GM19035 (cell line): Measurements from ENCODE around the gene GTF2F1.
"Not testable (repeated sequence)": the region's sequence is repeated elsewhere in the genome, so short reads cannot be mapped to it uniquely, and the experiment has no call there.

ENCODE experiments used
- ATAC-seq: cut with Tn5 transposase; IDR thresholded peaks from one replicate; pipeline ENCODE4 v1.9.1; 2021; ENCODE audit not compliant: unreplicated experiment

The GTF2F1 gene

GRCh38 chr19:6417713-6418561 is 25.0 kb upstream of the GTF2F1 start:
- ATAC-seq, result no peak

GRCh38 chr19:6416658-6417405 is 23.9 kb upstream of the GTF2F1 start:
- no peak for ATAC-seq

DNA sequence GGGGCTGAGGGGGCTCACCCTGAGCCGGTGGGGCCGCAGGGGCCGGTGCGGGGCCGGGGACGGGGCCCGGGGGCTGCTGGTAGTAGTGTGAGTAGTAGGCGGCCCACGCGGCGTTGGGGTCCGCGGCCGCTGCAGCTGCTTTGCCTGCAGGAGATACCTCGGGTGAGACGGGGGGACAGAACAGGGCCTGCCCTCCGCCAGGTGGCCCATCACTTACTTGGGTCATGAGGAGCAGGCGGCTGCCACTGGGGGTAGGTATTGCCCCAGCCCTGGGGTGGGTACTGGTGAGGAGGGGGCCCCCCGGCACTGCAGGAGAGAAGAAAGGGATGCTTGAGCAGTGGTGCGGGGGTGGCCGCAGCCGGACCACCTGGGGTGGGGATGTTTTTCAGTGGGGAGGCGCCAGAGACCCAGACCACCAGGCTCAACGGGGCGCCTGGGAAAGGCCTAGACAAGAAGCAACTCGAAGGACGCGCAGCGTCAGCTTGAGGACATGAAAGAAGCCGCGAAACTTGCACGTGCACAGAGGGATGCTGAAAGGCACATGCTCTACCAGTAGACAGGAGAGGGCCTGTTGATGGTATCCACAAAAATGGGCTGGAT is 22.7 kb upstream of the GTF2F1 start:
- no peak for ATAC-seq

DNA sequence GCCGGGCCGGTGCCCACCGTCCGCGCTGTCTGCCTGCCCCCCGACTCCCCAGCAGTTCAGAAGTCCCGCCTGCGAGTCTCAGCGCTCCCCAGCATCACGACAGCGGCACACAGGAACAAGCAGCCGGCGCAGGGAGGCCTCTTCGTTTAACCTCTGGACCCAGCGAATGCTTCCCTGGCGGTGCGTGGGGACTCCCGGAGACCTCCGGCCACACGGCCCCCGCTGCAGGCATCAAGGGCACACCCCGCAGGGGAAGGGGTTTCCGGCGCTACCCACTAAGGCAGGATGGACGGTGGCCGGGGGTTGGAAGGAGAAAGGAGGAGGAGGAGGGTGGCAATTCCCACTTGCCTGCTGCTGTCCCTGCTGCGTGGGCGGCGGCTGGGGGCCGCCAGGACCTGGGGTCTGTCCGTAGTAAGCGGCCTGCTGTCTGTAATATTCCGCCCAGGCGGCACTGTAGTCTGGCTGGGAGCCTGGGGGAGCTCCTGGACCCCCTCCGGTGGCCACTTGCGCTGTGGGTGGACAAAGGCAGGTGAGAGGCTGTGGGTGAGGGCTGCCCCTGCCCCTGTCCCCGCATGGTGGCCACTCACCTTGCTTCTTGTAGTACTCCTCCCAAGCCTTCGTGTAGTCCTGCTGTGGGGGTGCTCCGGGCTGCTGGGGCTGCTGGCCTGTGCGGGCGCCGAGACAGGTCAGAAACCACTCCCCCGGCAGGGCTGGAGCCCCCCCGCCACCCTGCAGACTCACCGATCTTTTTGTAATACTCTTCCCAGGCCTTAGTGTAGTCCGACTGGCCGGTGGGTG is 22.0 kb upstream of the GTF2F1 start:
- ATAC-seq, result no peak

- ATAC-seq, result no peak
Measured at GRCh38 chr19:6413721-6414643, 21.0 kb upstream of the GTF2F1 start.

DNA sequence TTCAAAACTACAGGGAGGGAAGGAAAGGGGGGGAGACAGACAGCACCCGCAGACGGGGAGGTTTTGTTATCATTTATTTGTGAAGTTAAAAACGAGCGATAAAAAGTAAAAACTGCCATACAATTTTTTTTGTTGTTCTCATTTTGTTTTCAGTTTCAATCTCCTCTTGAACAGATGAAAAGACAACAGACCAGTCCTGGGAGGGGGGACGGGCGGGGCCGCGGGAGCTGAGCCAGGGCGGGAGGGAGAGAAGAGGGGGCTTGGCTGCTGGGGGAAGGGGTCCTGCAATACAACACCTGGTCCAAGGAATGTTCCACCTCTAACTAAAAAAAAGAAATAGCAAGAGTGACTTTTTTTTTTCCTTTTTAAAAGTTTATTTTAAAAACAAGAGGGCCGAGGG is 20.3 kb upstream of the GTF2F1 start:
- no peak for ATAC-seq

GRCh38 chr19:6412447-6413091 is 19.6 kb upstream of the GTF2F1 start:
- ATAC-seq, result no peak

GRCh38 chr19:6412061-6412446 is 19.1 kb upstream of the GTF2F1 start:
- no peak for ATAC-seq

DNA sequence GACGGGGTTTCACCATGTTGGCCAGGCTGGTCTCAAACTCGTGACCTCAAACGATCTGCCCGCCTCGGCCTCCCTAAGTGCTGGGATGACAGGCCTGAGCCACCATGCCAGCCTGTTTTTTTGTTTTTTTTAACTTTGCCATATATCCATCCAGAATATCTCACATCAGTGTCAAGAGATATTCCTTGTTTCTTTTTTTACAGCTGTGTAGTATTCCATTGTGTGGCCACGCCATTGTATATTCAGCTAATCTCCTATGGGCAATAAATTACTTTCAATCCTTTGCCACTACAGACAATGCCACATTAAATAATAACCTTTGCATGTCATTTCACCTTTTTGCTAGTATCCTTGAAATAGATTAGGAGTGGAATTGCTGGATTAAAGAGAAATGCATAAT is 16.4 kb upstream of the GTF2F1 start:
- ATAC-seq, result no peak

DNA sequence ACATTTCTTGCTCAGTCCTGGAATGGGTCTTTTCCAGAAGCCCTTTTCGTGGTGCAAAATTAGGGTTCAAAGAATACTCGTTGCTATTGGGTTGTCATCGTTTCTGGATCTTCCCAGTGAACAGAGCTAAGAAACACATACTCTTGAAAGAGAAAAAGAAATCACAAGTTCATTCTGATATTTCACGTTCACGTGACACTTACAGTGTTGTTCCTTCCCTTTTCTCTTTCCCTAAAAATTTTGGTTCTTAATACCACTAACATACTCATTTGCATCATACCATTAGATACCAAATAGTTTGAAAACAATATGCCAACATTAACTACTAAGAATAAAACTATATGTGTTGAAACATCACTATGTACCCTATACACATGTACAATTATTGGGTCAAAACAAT is 13.4 kb upstream of the GTF2F1 start:
- no peak for ATAC-seq

DNA sequence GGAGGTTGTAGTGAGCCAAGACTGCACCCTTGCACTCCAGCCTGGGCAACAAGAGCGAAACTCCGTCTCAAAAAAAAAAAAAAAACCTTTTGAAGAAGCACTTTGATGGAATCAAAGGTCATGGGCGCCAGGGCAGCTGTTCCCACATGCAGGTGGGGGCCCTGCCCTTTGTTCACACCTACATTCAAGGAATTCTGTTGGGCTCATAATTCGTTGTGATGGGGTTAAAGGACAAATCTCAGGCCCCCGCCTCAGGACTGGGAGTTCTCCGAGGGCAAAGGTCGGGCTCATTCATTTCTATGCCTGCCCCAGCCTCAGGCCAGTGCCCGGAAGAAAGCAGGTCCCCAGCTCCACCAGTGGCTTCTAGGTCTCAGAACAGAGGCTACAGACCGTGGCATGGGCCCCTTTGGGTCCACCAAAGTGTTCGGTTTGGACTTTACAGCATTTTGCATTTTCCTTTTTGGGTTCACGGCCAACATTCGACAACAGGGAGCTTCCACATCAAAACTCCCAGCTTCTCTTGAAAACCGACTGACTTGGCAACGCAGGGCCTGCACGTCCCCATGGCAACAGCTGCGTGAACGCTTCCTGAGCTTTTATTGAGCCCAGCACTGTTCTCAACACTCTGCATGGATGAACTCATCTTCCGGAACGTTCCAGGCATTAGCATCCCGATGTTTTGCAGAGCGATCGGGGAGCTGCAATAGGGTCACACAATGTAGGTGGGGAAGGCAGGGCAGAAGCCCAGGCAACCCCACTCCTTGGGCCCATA is 10.1 kb upstream of the GTF2F1 start:
- no peak for ATAC-seq

DNA sequence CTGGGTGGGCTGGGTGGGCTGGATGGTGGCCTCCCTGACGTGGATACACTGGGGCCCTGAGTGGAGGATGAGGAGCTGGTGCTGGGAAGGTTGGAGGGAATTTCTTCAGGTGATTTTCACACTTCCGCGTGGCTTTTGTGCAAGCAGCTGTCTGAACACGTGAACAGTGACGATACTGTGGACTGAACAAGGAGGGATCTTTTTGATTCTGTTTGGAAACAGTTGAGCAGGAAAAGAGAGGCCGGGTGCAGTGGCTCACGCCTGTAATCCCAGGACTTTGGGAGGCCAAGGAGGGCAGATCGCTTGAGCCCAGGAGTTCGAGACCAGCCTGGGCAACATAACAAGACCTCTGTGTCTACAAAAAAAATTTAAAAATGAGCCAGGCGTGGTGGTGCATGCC is 9.1 kb upstream of the GTF2F1 start:
- no peak for ATAC-seq

DNA sequence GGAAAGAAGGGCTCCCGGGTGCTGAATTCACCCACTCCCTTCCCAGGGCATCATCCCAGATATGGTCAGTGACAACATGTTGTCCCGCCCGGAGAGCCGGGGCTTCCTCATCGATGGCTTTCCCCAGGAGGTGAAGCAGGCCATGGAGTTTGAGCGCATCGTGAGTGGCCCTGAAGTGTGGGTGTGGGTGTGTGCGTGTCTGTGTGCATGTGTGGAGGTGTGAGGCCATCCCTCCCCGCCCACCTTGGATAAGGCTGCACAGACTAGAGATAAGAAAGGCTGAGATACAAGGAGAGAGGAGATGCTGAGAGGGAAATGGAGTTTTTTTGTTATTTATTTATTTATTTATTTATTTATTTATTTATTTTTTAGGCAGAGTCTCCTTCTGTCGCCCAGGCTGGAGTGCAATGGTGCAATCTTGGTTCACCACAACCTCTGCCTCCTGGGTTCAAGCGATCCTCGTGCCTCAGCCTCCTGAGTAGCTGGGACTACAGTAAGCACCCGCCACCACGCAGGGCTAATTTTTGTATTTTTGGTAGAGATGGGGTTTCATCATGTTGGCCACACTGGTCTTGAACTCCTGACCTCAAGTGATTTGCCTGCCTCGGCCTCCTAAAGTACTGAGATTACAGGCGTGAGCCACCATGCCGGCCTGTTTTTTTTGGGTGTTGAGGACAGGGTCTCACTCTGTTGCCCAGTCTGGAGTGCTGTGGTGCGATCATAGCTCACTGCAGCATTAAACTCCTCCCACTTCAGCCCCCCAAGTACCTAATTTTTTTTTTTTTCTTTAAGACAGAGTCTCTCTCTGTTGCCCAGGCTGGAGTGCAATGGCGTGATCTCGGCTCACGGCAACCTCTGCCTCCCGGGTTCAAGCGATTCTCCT is 7.3 kb upstream of the GTF2F1 start:
- ATAC-seq, result not testable (repeated sequence)

DNA sequence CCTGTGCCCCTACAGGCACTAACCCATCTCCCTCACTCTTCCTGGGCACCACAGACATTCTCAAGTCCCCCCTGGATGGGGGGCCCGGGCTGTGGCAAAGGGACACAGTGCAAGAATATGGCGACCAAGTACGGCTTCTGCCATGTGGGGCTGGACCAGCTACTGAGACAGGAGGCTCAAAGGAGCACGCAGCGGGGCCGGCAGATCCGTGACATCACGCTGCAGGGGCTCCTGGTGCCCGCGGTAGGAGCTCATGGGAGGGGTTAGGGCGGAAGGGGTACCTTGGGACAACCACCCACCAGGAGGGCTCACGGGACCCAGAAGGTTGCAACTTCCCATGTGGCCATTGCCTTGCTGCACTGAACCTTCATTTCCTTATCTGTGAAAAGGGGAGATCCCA is 3.3 kb upstream of the GTF2F1 start:
- ATAC-seq, result no peak

- no peak for ATAC-seq
Measured at GRCh38 chr19:6394831-6395230, 1.9 kb upstream of the GTF2F1 start.

DNA sequence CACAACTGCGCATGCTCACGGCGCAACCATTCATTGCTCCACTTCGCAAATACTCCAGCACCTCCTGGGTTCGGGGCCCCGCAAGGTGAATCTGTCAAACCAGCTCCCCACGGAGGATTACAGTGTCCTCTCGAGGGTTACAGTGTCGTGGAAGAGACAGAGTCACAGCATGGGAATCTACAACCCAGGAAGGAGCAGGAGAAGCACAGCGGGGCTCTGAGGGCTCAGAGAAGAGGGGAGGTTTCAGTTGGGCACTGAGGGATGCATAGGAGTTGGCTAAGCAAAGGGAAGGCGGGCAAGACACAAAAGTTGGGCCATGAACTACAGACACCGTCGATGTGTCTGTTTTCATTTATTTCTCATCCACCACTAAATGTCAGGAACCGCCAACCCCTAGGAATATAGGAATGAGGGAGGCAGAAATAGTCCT is 1.0 kb upstream of the GTF2F1 start:
- no peak for ATAC-seq

- no peak for ATAC-seq
Measured at GRCh38 chr19:6392221-6393073, 517 bp downstream of the GTF2F1 start.
